T-helper 2 cell (primary cell): ENCODE measurements around the gene SASH1.

Experiments
- DNase-seq, 5 experiments: peaks; one replicate each; pipeline versions ENCODE4 v3.0.0 to v3.0.0-alpha.2; 2012 to 2022

SASH1 gene

DNA sequence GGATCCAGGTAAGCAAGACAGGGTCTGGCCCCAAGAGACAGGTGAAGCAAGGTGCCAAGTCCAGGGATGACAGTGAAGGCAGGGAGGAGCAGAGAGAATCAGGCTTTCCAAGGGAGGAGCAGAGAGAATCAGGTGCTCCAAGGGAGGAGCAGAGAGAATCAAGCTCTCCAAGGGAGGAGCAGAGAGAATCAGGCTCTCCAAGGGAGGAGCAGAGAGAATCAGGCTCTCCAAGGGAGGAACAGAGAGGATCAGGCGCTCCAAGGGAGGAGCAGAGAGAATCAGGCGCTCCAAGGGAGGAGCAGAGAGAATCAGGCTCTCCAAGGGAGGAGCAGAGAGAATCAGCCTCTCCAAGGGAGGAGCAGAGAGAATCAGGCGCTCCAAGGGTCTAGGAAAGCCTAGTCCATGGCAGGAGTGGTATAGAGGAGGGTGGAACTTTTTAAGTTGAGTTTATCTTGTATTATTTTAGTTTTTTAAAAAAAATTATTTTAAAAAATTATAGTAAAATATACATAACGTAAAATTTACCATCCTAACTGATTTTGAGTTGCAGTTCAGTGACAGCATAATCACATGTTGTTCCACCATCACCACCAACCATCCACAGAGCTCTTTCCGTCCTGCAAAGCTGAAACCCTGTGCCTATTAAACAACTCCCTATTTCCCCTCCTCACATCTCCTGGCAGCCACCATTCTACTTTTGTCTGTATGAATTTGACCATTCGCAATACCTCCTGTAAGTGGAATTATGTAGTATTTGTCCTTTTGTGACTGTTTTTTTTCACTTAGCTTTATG, 64.1 kb downstream of the SASH1 start:
- no peak for DNase-seq

DNA sequence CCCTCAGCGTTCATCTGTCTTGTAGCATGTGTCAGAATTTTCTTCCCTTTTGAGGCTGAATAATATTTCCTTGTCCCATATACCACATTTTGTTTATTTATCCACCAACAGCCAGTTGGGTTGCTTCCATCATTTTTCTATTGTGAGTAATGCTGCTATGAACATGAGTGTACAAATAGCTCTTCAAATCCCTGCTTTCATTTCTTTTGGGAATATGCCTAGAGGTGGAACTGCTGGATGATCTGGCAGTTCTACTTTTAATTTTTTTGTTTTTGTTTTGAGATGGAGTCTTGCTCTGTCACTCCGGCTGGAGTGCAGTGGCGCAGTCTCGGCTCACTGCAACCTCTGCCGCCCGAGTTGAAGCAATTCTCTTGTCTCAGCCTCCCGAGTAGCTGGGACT, 64.7 kb downstream of the SASH1 start:
- DNase-seq = no peak

DNA sequence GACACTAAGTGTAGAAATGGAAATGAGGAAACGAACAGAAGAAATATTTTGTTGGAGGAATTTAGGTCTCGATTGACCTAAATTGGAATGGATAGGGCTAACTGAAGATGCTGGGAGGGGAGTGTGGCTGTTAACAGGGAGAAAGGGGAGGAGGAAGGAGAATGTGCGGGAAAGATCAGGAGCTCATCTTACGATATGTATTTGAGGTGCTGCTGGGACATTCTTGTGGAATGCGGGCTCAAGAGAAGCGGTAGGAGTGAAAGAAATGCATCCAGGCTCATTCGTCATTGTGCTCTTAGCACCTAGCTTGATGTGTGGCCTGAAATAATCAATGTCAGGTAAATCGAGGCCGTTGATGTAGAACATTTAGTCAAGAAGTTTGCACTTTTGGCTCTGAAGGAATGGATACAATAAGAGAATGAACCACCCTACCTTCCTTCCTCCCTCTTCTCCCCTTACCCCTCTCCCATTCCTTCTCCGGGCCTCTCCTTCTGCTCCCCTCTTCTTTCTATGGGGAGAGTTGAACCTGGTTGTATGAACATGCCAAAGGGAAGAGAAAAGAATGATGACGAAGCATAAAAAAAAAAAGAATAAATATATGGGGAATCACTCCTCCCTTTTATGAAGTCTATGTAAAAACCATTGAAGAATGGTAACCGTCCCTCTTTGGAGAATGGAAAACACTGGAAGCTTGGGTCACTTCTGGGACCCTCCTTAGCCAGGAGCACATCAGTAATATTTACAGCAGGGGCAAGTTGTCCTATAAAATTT, 70.9 kb downstream of the SASH1 start:
- no peak for DNase-seq

DNA sequence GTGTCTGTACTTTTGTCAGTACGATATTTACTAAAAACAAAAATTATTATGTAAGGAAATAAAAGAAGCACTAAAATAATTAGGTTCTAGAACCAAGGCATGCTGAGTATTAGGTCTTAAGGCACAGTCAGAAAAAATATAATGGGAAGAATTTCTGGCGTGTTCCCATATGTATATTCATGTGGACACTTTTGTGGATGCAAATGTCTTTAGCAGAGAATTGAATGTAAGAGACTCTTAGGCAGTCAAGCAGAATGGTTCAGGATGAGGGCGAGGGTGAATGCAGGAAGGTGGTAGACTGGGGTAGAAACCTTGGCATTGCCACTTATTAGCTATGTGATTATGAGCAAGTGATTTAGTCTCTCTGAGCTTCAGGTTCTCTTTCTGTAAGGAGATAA, 71.5 kb downstream of the SASH1 start:
- no peak for DNase-seq

DNA sequence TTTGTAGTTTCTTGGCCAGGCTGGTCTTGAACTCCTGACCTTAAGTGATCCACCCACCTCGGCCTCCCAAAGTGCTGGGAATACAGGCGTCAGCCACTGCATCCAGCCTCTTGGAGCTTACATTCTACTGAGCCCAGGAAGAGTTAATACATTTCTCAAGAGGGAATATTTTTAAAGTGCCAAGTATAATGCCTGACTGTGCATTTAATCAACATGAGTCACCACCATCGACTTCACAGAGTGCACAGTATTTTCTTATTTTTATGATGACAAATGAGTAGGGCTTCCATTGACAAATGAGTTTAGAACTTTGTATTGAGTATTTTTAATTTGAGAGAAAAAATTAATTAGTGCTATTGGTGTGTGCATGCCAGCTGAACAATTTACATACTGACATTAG, 72.2 kb downstream of the SASH1 start:
- no peak for DNase-seq

DNA sequence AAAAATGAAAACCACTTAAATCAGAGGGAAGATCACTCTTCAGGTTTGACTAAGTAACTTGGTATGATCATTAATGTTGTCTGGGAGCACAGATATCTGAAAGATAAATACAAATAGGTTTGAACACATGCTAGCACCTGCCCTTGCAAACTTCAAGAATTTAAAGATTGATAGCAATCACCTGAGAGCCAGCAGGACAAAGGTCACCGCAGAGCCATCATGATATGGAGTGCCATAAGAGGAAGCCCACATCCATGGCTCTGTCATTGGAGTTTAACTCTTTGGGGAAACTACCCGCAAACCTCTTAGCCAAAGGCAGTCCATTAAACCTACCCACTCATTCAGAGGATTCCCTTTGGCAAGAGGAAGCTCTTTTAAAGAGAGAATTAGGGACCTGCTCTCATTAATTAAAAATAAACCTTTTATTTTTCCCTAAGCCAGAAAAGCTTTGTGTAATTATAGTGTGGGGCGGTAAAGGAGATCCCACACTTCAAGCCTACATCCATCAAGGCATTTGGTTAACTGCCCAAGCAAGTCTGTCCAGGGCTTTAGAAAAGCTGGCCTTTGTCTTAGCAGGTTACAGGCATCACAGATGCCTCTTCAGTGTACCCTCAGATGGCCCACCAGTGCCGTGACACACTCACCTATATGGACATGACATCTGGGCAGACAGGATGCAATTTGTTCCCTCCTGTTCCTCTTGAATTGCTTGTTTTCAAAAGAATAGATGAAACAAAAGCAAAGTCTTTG, 73.0 kb downstream of the SASH1 start:
- no peak for DNase-seq

DNA sequence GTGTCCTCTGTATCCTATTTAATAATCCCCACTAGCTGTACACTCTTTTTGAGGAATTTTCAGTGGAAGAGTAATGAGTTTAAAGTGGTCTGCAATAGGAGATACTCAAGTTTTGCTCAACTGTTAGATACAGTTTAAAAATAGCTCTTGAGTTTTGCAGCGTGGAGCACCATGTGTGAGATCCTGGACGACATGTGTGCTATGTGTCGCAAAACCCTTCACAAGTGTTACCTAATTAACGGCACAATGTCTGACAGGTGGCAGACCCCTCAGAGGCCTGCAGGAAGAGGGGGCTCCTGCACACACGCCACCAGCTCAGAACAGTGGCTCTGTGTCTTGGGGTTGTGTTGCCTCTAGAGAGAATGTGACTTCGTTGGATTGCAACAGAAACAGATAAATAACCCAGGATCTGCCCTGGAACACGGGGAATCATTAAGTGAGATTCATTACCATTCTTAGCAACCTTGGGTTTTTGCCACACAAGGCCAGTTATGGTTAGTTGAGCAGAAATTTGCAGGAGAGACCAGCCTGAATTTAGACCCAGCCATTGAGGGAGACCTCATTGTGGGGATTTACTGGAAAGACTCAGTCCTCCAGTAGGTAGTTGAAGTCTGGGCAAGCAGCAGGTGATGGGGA, 73.8 kb downstream of the SASH1 start:
- DNase-seq = no peak

DNA sequence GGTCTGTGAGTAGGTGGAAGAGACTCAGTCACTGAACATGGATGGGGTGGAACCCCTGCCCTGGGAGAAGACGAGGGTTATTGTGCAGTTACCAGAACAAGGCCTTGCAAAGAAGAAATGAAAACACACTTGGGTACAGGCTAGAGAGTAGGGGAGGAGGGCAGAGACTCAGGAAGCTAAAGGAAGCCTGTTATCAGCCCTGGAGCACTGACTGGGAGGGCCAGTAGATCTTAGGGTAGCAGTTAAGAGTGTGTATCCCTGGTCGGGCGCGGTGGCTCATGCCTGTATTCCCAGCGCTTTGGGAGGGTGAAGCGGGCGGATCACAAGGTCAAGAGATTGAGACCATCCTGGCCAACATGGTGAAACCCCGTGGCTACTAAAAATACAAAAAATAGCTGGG, 74.4 kb downstream of the SASH1 start:
- DNase-seq = no peak

DNA sequence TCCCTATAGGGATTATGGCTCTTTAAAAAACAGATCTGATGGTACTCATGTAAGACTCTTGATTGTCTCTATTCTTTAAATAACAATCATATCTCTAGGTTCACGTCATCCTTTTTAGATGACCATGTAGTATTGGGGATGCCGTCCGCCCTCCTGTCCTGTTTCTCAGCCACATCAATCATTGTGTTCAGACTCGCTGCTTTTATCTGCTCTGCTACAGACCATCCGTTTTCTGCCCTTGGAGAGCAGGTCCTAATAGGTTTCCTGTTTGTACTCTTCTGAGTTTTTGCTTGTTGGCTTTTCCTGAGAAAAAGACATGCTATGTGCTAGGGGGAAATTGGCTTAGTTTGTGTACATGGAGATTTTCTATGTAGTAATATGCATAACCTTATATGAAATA, 76.8 kb downstream of the SASH1 start:
- DNase-seq = no peak

DNA sequence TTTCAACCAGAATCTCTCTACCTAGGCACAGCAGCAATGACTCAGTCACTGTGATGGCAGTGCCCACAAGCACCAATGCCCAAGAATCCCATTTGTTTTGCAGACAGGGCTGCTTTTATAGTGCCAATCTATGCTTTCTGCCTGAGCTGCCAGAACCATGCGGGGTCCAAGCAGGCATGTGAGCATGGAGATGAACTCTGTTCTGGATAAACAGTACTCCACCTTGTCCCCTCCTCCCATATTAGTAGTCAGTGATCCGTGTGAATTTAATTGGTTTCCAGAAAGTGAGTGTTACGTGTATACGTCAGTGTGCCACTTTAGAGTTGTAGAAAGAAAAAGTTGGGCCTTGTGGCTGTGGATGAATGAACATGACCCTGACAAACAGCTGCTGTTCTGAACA, 79.4 kb downstream of the SASH1 start:
- DNase-seq = no peak

DNA sequence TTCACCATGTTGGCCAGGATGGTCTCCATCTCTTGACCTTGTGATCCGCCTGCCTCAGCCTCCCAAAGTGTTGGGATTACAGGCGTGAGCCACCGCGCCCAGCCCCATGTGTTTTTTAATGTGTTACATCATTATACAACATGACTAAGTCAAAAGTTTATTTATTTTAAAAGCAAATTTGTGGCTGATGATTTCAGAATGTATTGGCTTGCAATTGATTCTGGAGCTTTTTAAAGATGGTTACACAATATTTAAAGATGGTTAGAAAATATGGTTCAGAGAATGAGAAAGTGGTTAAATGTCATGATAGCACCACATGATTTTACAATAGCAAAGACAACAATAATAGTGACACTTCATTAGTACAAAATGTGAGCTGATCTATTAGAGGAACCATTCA, 80.5 kb downstream of the SASH1 start:
- DNase-seq = no peak

DNA sequence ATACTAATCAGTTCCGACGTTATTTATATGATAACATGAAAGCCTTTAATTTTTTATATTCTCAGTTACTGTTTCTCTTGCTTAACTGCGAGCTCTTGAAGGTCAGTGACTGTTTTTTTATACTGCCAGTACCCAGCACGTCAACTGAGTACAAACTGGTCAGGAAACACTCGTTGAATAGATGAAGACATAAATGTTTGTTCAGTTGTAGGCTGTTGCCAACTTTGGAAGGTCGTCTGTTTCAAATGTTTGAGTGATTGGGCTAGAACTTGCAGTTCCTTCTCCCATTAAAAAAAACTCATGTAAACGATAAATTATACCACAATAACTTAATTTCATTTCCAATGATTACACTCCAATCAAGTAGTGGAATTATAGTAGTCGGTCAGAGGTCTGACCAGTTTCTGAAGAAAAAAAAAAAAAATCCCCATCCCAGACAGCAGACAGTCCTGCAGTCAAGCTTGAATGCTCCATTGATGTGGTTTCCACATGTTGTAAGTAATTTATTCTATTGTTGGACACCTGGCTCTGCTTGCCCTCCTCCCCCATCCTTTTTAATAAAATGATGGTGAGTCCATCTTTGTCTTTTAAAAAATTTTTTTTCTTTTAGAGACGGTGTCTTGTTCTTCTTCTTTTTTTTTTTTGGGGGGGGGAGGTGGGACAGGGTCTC, 81.1 kb downstream of the SASH1 start:
- DNase-seq = no peak

DNA sequence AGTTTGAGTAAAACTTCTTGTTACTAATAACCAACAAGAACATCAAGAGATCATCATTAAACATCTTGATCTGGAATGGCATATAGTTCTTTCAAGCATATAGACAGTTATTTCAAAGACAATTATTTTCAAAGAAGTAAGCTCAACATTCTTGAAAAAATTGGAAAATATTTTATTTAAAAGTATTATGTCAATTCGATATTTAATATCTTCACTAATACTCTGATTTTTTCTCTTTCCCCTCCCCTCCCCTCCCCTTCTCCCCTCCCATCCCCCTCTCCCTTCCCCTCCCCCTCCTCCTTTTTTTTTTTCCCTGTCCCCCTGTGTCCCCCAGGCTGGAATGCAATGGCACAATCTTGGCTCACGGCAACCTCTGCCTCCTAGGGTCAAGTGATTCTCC, 82.8 kb downstream of the SASH1 start:
- DNase-seq = no peak

DNA sequence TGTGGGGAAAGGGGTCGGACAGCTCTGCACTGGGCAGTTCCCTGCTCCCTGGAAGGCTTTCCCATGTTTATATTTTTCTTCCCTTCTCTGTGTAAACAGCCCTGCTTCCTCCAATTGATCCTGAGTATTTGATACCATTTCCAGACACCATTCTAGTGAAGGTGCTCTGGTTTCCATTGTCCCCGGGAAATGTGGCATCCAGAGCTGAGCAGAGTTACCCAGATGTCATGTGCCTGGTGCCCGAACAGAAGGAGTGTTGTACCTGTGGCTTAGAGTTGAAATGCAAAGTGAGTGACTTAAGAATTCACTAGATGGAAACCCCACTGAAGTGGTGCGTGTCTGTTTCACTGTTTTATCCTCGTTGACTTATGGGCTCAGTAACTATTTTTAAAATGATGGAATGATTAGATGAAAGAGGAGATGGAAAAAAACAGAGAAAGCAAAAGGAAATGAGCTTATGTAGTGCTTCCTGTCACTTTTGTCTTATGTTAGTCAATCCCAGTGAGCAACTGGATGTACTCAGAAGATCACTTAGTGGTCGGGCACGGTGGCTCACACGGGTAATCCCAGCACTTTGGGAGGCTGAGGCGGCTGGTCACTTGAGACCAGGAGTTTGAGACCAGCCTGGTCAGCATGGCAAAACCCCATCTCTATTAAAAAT, 83.8 kb downstream of the SASH1 start:
- DNase-seq = no peak

DNA sequence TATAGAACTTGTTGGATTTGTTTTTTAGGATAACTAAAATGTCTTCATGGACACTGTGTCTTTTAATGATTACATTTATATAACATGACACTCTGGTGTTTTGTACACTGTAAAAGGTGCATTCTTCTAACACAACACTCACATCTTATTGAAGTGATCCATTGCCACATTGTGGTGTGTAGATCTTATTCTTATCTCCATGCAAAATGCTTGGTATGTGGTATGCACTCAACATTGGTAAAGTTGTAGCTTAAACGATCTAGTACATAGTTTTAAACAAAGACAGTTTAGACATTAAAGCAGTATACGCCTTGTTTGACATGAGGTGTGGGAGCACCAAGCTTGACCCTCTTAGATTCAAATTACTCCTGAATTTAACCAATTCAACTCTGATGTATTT, 84.7 kb downstream of the SASH1 start:
- DNase-seq = no peak

DNA sequence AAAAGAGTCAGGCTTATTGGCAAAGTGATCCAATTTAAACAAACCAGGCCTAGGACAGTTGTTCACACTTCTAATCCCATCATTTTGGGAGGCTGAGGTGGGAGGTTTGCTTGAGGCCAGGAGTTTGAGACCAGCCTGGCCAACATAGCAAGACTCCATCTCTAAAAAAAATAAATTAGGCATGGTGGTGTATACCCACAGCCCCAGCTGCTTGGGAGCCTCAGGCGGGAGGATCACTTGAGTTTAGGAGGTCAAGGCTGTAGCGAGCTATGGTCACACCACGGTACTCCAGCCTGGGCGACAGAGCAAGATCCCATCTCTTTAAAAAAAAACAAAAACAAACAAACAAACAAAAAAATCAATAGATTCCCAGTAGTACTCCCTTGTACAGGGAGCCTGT, 86.8 kb downstream of the SASH1 start:
- DNase-seq = no peak

DNA sequence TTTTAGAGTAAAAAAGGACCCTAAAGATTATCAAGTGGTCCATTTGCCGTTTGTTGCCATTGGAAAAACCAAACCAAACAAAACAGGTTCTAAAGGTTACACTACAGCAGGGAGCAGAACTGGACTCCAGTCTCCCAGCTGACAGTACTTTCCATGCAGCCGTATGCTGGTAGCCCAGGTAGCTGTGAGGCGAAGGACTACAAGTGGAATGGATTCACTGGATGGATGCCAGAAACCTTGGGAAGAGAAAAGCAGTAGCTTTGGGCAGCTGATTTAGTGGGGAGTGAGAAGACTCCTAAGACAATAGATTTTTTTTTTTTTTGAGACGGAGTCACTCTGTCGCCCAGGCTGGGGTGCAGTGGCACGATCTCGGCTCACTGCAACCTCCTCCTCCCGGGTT, 88.3 kb downstream of the SASH1 start:
- DNase-seq = no peak

DNA sequence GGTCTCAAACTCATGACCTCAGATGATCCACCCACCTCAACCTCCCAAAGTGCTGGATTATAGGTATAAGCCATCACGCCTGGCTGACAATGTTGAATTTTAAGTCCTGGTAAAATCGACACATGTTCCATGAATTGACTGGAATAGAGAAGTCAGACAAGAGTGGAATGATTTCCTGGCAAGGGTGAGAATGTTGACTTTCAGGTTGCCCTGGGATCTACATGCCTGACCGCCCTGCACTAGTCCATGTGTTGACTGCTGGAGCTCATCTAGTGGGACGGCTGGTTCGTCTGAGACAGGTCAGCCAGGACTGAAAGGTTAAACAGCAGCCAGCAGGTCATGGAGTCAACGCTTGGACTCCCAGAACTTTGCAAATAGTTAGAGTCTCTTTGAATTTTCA, 88.8 kb downstream of the SASH1 start:
- no peak for DNase-seq

DNA sequence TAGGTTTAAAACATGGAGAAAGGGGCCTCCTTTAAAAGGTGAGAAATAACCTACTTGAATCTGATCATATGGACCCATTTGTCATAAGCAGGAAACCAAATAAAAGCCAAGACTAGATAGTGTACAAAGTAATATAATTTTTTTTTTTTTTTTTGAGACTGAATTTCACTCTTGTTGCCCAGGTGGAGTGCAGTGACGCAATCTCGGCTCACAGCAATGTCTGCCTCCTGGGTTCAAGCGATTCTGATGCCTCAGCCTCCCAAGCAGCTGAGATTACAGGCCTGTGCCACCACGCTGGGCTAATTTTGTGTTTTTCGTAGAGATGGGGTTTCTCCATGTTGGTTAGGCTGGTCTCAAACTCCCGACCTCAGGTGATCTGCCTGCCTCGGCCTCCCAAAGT, 89.2 kb downstream of the SASH1 start:
- DNase-seq = no peak

DNA sequence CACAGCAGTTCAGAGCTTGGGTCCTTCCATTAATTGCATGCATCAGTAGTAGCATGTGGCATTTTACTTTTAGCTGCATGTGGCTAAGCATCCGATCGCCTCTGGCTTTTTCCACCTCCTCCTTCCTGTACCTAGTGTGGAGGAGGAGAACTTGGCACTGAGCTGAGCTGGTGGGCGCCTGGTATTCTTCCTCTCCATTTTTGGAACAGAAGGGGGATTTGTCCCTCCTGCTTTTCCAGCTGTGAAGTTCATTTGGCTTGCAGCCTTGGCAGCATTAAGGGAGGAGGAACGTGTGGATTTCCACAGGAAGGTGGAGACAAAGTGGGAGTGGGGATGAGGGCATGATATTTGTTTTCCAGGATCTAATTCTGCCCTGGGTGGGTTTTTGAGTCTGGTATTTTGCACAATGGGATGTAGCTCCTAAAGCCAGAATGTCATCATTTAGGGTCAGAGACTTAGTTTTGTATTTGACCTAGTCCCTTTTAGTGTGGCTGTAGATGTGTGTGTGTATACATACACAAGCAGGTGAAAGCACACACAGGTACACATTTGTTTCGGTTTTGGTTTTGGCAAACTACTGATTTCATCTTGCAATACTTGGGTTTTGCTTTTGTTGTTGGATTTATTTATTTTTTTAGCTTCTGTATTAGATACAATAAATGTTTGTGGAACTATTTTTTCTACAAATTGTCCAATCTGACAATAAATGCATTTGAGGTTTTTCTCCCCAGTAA, 90.0 kb downstream of the SASH1 start:
- no peak for DNase-seq

DNA sequence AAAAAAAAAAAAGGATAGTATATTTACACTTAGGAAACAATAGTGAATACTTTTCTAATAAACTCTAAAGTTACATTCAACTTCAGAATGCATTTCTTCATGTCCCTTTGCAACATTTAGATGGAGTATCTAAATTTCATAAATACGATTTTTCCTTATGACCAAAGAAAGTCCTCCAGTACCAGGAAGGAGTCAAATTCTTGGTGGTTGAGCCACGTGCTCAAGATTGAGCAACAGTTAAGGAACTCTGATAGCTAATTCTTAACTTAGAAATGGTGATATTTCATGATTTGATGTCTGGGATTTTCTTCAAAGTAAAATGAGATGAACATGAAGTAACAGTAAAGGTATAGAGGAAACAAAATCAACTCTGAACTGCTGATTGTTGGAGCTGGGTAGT, 92.7 kb downstream of the SASH1 start:
- no peak for DNase-seq
